ENCODE data around the gene EDIL3. TPM values are rescaled to one million over a fixed set of nuclear protein-coding genes. Genes with fewer than 3 reads are reported as not detected.

Gene EDIL3
- total RNA-seq, 1 experiment from 2014 or later, result 0.32 TPM

DNA sequence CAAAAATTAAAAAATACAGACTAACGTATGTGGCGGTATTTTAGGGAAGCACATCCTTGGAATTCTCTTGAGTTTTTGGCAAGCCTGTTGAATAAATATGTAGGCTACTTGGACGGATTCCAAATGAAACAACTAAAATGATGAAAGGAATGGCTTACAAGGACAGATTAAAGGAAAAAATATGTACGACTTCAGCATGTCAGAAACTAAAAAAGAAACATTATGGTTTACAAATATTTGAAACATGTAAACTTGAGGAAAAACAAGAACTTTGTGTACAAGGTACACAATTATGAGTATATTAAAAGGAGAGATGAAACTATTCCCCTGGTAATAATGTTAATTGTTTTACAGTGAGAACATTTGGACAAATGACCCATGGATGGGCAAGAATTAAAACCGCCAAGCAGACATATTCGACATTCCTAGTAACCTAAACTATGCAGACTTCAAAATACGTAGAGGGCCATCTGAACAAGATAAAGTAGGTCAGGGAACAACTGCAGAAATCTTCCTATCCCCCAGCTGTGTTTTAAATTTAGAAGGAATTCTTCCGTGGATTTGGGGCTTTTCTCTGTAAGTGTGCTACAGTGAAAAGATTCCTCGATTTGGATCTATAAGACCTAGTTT, 12.5 kb downstream of the EDIL3 start:
- Histone ChIP-seq H2AFZ (ENCODE audit: low read depth, low read length, poor library complexity, severe bottlenecking) (no peak overlapping the region), H3K4me3 (replicated peaks in 1 of 2; ENCODE audit: low read depth in 1 of 2, low read length in 2 of 2) (no peak overlapping the region), H3K27me3 (ENCODE audit: insufficient read depth, low read length) (no peaks in the 10 kb centered on the region), H3K36me3 (ENCODE audit: control insufficient read depth in 1 of 2, insufficient read depth in 2 of 2, low read length in 2 of 2) (no peaks in the 10 kb centered on the region), H3K9ac (ENCODE audit: low read length) (no peak overlapping the region), H3K79me2 (ENCODE audit: insufficient read depth, low read length) (no peaks in the 10 kb centered on the region), H4K20me1 (ENCODE audit: insufficient read depth) (no peaks in the 10 kb centered on the region), H3K4me1 (ENCODE audit: control insufficient read depth in 1 of 2, insufficient read depth in 2 of 2, low read length in 2 of 2) (no peaks in the 10 kb centered on the region), H3K9me2 (ENCODE audit: insufficient read depth) (no peaks in the 10 kb centered on the region), H3K9me3 (ENCODE audit: control insufficient read depth in 1 of 2, insufficient read depth in 1 of 2, low read depth in 1 of 2, low read length in 2 of 2) (no peaks in the 10 kb centered on the region), H3K4me2 (ENCODE audit: low read length) (no peak overlapping the region), H3K27ac (ENCODE audit: low read depth, low read length) (no peak overlapping the region)
- TF ChIP-seq SIN3A (IDR thresholded peaks at IDR 0.05; ENCODE audit: low read depth) (no peak), RAD21 (IDR thresholded peaks at IDR 0.05; ENCODE audit: low read depth) (no peak), CEBPB (IDR thresholded peaks at IDR 0.05; ENCODE audit: low read depth) (no peak), POLR2AphosphoS5 (IDR thresholded peaks at IDR 0.05; ENCODE audit: low read depth, low read length) (no peak)
- TF ChIP-seq, protein P1, sequence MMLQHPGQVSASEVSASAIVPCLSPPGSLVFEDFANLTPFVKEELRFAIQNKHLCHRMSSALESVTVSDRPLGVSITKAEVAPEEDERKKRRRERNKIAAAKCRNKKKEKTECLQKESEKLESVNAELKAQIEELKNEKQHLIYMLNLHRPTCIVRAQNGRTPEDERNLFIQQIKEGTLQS (IDR thresholded peaks at IDR 0.05), result no peak
- RAD21 ChIA-PET (ENCODE audit: low non-redundant PET in 1 of 2, low total read pairs in 2 of 2, uncharacterized antibody in 2 of 2, unreplicated experiment in 2 of 2), result no interaction called here
- ATAC-seq, result no peak
- POLR2A ChIA-PET, result no interaction called here
- CTCF ChIA-PET, result no interaction called here
- intact Hi-C loops (cut with micrococcal nuclease), result no loop called here
- DNase-seq (ENCODE audit: low read depth, low spot score), result no peak
- BruUV-seq (replicated peaks), result no TSS peak

DNA sequence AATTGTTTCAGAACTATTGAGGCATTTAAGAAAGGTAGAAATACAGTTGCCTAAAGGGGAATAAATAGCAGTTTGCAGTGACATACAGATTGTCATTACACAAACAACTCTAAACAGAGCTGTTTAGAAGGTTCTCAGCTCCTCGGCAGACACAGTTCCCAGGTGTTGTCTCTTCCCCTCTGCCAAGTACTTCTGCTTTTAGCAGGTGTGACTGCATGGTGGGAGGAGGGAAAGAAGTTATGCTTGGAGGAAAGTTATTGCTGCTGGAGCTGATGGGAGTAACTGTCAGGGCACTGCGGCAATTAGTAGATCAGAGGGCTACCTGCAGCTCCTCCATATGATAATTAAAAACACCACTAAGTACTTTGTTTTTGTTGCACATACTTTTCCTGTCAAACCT, 14.5 kb downstream of the EDIL3 start:
- ChIA-PET CTCF (no interaction called here), POLR2A (no interaction called here), RAD21 (ENCODE audit: low non-redundant PET in 1 of 2, low total read pairs in 2 of 2, uncharacterized antibody in 2 of 2, unreplicated experiment in 2 of 2) (no interaction called here)
- no peak for TF ChIP-seq ZNF274 (IDR thresholded peaks at IDR 0.05; ENCODE audit: low read depth, low read length)
- no peak for TF ChIP-seq POLR2A (IDR thresholded peaks at IDR 0.05; ENCODE audit: borderline replicate concordance, extremely low read depth, insufficient read depth, insufficient read length)
- TF ChIP-seq ZFX (IDR thresholded peaks at IDR 0.05), result no peak
- no peak for TF ChIP-seq JUND (IDR thresholded peaks at IDR 0.05)
- TF ChIP-seq ZBTB33 (IDR thresholded peaks at IDR 0.05; ENCODE audit: extremely low read depth, insufficient replicate concordance, low read length), result no peak
- no peak for TF ChIP-seq FOSL1 (IDR thresholded peaks at IDR 0.05; ENCODE audit: low read depth)
- no peak for TF ChIP-seq CBX3 (IDR thresholded peaks at IDR 0.05; ENCODE audit: low read depth)
- TF ChIP-seq, protein P2, sequence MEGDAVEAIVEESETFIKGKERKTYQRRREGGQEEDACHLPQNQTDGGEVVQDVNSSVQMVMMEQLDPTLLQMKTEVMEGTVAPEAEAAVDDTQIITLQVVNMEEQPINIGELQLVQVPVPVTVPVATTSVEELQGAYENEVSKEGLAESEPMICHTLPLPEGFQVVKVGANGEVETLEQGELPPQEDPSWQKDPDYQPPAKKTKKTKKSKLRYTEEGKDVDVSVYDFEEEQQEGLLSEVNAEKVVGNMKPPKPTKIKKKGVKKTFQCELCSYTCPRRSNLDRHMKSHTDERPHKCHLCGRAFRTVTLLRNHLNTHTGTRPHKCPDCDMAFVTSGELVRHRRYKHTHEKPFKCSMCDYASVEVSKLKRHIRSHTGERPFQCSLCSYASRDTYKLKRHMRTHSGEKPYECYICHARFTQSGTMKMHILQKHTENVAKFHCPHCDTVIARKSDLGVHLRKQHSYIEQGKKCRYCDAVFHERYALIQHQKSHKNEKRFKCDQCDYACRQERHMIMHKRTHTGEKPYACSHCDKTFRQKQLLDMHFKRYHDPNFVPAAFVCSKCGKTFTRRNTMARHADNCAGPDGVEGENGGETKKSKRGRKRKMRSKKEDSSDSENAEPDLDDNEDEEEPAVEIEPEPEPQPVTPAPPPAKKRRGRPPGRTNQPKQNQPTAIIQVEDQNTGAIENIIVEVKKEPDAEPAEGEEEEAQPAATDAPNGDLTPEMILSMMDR (IDR thresholded peaks at IDR 0.05 in 2 of 3, conservative IDR thresholded peaks at IDR 0.05 in 1 of 3; ENCODE audit: borderline replicate concordance in 1 of 3, insufficient read depth in 1 of 3, low read depth in 2 of 3, low read length in 2 of 3), result no peak
- no peak for TF ChIP-seq EZH2 (IDR thresholded peaks at IDR 0.05)

More for the DNA sequence above, 14.5 kb downstream of the EDIL3 start:
- H3K9me2 ChIP-seq (ENCODE audit: insufficient read depth), result no peaks in the 10 kb centered on the region
- H3K4me2 ChIP-seq (ENCODE audit: low read length), result no peak overlapping the region
- no peak overlapping the region for H2AFZ ChIP-seq (ENCODE audit: low read depth, low read length, poor library complexity, severe bottlenecking)
- no peak overlapping the region for H3K4me3 ChIP-seq (replicated peaks in 1 of 2; ENCODE audit: low read depth in 1 of 2, low read length in 2 of 2)
- H3K4me1 ChIP-seq (ENCODE audit: control insufficient read depth in 1 of 2, insufficient read depth in 2 of 2, low read length in 2 of 2), result no peaks in the 10 kb centered on the region
- no peak overlapping the region for H3K27ac ChIP-seq (ENCODE audit: low read depth, low read length)
- no peaks in the 10 kb centered on the region for H3K27me3 ChIP-seq (ENCODE audit: insufficient read depth, low read length)
- no peaks in the 10 kb centered on the region for H3K9me3 ChIP-seq (ENCODE audit: control insufficient read depth in 1 of 2, insufficient read depth in 1 of 2, low read depth in 1 of 2, low read length in 2 of 2)
- intact Hi-C loops (cut with micrococcal nuclease), result no loop called here
- H3K79me2 ChIP-seq (ENCODE audit: insufficient read depth, low read length), result no peaks in the 10 kb centered on the region
- DNase-seq (ENCODE audit: low read depth, low spot score) (no peak), ATAC-seq (no peak)
- no peaks in the 10 kb centered on the region for H4K20me1 ChIP-seq (ENCODE audit: insufficient read depth)
- no peak overlapping the region for H3K9ac ChIP-seq (ENCODE audit: low read length)
- H3K36me3 ChIP-seq (ENCODE audit: control insufficient read depth in 1 of 2, insufficient read depth in 2 of 2, low read length in 2 of 2), result no peaks in the 10 kb centered on the region
- BruUV-seq (replicated peaks), result no TSS peak

Data from HCT116 (cell line).